Mucosa of descending colon (tissue), 3 donors: ENCODE results near the gene TNS1. TPM values are rescaled to one million over a fixed set of nuclear protein-coding genes. Genes with fewer than 3 reads are reported as not detected.

ENCODE experiments used
- ATAC-seq: fragments of 200-7000 bp; cut with Tn5 transposase; one replicate; pipeline ENCODE4 v1.9.1; 2020; ENCODE audit warnings: mild to moderate bottlenecking, moderate library complexity
- DNase-seq, 3 donors: peaks; one replicate each; pipeline ENCODE4 v3.0.0-alpha.2; 2020
- H3K36me3 ChIP-seq: fragments of 200-600 bp; one replicate; pipeline ENCODE4 v1.8.0; 2021; ENCODE audit warnings: low read depth, mild to moderate bottlenecking
- H3K4me1 ChIP-seq: fragments of 200-600 bp; one replicate; pipeline ENCODE4 v1.8.0; 2021; ENCODE audit warnings: low read depth, mild to moderate bottlenecking
- H3K4me3 ChIP-seq: fragments of 200-600 bp; one replicate; pipeline ENCODE4 v1.8.0; 2021; ENCODE audit warnings: mild to moderate bottlenecking
- H3K9me3 ChIP-seq: fragments of 200-600 bp; one replicate; pipeline ENCODE4 v1.8.0; 2021; ENCODE audit warnings: mild to moderate bottlenecking
- CTCF ChIP-seq: fragments of 200-600 bp; IDR thresholded peaks from one replicate; pipeline ENCODE4 v1.8.0; 2022; ENCODE audit warnings: antibody characterized with exemption, mild to moderate bottlenecking
- intact Hi-C, 2 donors: fragments of 100-400 bp; cut with DNase I in 1 of 2; cut with micrococcal nuclease in 1 of 2; formaldehyde crosslinking; loops; one replicate each; pipeline versions ENCODE4 v1.11.0 to v1.11.1; 2022; cut with DNase I, micrococcal nuclease
- total RNA-seq, 3 donors: library from RNA; stranded (reverse); fragmentation: NEBNext Ultra II Directional in 2 of 3; extraction: Animal tissue kit (Norgen Biotek cat#: 25700) in 2 of 3; gene quantifications; one replicate each; pipeline versions ENCODE4 v1.2.1 to v1.2.4, GENCODE V29; 2021 to 2023
- donor health status: DM: no; HTN: no; CAD: no; lungs with moderate emphysema.
- donor health status: DM: no; HTN: no; CAD: no.
- donor health status: DM: no; HTN: yes; CAD: no.

TNS1 gene
- total RNA-seq, 3 donors from 2014 or later: 43.8 to 1,458 (median 121) TPM

GRCh38 chr2:217929272-217929671 is 73.5 kb downstream of the TNS1 start:
- no peaks in the 10 kb centered on the region for H3K36me3 ChIP-seq
- intact Hi-C loops: no loop called here
- peaks cover 10% of the 10 kb centered on the region for H3K4me1 ChIP-seq
- peak in 1 of 3 donors; percentile 45 for DNase-seq
- H3K4me3 ChIP-seq: no peak overlapping the region
- TF ChIP-seq CTCF: no peak
- no peaks in the 10 kb centered on the region for H3K9me3 ChIP-seq
- ATAC-seq: no peak

GRCh38 chr2:217928324-217929181 is 74.2 kb downstream of the TNS1 start:
- DNase-seq (peak in 1 of 3 donors; percentile 53), ATAC-seq (peak; percentile 50)
- no peak overlapping the region for H3K4me3 ChIP-seq
- H3K36me3 ChIP-seq: no peaks in the 10 kb centered on the region
- peaks cover 4% of the 10 kb centered on the region for H3K4me1 ChIP-seq
- no peaks in the 10 kb centered on the region for H3K9me3 ChIP-seq
- TF ChIP-seq CTCF: no peak
- intact Hi-C loops: no loop called here

GRCh38 chr2:217927601-217928323 is 75.0 kb downstream of the TNS1 start:
- intact Hi-C loops: no loop called here
- DNase-seq (peak in 1 of 3 donors; percentile 12), ATAC-seq (no peak)
- H3K9me3 ChIP-seq: no peaks in the 10 kb centered on the region
- no peak for TF ChIP-seq CTCF
- H3K4me3 ChIP-seq: no peak overlapping the region
- no peaks in the 10 kb centered on the region for H3K36me3 ChIP-seq
- H3K4me1 ChIP-seq: no peaks in the 10 kb centered on the region

DNA sequence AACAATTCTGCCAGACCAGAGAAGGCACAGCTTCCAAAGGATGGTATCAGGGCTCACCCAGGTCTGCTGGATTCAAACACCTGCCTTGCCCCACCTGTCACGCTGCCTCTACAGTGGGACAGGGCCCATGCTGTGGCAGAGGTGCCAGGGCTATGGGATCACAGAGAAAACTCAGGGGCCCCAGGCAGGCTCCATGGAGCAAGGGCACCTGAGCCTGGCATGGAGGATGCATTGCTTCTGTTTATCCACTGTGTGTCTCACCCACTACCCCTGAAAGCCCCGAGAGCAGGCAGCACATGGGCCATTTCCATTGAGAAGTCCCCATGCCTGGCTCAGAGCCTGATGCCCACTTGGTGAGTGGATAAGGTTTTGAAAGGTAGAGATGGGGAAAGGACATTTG is 76.0 kb downstream of the TNS1 start:
- ATAC-seq: no peak
- H3K9me3 ChIP-seq: no peaks in the 10 kb centered on the region

DNA sequence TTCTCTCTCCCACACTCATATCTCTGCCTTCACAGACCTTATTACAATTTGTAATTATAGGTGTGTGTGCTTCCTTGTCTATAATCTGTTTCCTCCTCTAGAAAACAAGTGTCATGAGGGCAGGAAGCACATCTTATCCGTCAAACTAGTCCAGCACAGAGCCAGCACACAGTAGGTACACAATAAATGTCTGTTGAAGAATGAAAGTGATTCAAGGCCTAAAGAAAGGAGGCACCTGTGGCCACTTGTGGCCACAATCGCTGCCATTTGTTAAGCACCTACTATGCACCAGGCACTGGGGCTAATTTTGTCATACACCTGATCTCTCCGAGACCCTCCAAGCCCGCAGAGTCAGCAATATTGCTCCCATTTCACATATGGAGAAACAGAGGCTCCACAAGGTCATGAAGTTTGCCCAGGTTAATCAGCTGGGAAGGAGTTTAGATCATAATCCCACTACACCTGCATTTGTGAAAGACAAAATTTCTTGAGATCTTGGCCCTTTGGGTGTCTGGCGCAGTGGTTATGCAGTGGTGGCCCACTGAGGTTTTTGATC is 78.4 kb downstream of the TNS1 start:
- no peaks in the 10 kb centered on the region for H3K4me1 ChIP-seq
- no peak for TF ChIP-seq CTCF
- H3K4me3 ChIP-seq: no peak overlapping the region
- no peaks in the 10 kb centered on the region for H3K36me3 ChIP-seq
- no peaks in the 10 kb centered on the region for H3K9me3 ChIP-seq
- DNase-seq: no peak
- ATAC-seq: no peak
- intact Hi-C loops: no loop called here

More for the DNA sequence above, 76.0 kb downstream of the TNS1 start:
- no peak overlapping the region for H3K4me3 ChIP-seq
- TF ChIP-seq CTCF: no peak
- H3K4me1 ChIP-seq: no peaks in the 10 kb centered on the region
- no peaks in the 10 kb centered on the region for H3K36me3 ChIP-seq
- intact Hi-C loops: no loop called here
- peak in 1 of 3 donors; percentile 14 for DNase-seq
